HG02623 (cell line): ENCODE data around the gene TNXB.
"Not testable (repeated sequence)": the region's sequence is repeated elsewhere in the genome, so short reads cannot be mapped to it uniquely, and the experiment has no call there.

Experiments used
- ATAC-seq: cut with Tn5 transposase; IDR thresholded peaks from one replicate; pipeline ENCODE4 v1.9.1; 2021; ENCODE audit warnings: moderate library complexity; ENCODE audit not compliant: unreplicated experiment

TNXB gene

DNA sequence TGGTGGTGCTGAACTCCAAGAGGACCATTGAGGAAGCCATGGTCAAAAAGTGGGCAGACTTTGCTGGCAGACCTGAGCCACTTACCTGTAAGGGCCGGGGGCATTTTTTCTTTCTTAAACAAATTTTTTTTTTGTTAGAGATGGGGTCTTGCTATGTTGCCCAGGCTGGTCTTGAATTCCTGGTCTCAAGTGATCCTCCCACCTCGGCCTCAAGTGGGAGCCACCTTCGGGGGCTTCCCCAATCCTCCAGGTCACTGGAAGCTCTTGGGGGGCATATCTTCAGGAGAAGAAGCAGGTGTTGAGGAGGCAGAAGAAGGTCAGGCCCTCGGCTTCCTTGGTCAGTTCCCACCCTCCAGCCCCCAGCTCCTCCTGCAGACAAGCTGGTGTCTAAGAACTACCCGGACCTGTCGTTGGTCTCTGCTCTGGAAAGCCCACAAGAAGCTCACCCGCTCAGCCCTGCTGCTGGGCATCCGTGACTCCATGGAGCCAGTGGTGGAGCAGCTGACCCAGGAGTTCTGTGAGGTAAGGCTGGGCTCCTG is 103.1 kb downstream of the TNXB start:
- ATAC-seq, result not testable (repeated sequence)

DNA sequence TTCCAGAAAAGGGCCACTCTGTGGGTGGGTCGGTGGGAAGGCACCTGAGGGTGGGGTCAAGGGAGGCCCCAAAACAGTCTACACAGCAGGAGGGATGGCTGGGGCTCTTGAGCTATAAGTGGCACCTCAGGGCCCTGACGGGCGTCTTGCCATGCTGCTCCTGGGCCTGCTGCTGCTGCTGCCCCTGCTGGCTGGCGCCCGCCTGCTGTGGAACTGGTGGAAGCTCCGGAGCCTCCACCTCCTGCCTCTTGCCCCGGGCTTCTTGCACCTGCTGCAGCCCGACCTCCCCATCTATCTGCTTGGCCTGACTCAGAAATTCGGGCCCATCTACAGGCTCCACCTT is 103.6 kb downstream of the TNXB start:
- not testable (repeated sequence) for ATAC-seq

DNA sequence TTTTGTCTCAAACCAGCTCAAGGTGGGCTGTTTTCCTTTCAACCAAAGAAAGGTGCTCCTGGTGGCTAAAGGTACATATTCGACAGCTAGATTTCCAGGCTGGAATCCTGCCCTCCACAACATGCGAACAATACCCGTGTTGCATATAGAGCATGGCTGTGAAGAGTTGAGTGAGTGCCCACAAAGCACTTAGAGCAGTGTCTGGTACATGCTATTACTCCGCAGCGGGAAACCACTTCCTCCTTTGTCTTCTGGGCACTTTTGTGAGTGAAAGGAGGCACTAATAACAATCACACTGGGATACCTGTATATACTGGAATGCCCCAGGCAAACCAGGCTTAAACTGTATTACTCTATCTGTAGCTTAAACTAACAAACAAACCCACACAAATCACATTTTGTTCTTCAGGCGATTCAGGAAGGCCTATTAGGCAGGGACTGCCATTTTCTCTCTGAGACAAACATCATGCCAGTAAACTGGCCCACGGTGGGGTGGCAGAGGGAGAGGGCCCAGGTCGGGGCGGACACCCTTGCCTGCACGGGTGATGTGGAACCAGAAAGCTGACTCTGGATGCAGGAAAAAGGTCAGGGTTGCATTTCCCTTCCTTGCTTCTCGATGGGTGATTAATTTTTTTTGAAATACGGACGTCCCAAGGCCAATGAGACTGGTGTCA is 104.1 kb downstream of the TNXB start:
- ATAC-seq, result not testable (repeated sequence)

DNA sequence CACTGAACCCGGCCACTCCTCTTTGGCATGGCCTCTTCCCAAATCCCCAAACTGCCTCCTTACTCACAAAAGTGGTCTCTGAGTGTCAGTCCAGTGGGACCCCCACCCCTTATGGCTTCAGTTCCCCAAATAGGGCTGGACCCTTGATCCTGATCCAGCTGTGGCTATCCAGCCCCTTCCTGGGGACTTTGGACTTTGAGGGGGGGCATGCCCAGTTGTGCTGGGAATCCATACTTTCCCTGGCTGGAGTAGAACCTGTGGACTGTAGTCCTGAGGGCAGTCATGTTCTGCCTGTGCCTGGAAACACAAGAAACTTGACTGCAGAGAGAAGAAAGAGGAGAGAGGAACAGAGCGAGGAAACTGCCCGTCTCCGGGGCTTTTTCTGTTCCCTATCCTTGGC is 104.7 kb downstream of the TNXB start:
- not testable (repeated sequence) for ATAC-seq

DNA sequence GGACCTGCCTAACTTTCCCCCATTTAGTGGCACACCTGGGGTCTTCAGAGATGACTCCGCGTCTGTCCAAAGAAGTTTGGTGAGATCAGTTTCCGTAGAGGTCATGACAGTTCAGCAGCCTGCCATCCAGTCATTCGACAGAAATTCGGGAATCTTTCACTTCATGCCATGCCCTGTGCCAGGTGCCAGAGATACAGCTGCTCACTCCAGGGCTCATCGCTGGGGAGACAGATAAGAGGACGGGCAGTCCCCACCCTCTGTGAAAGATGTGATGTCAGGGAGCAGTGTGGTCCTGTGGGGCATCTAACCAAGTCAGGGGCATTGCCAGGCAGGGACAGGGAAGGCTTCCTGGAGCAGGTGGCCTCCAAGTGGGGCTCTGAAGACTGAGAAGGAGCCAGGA is 105.8 kb downstream of the TNXB start:
- ATAC-seq, result not testable (repeated sequence)

DNA sequence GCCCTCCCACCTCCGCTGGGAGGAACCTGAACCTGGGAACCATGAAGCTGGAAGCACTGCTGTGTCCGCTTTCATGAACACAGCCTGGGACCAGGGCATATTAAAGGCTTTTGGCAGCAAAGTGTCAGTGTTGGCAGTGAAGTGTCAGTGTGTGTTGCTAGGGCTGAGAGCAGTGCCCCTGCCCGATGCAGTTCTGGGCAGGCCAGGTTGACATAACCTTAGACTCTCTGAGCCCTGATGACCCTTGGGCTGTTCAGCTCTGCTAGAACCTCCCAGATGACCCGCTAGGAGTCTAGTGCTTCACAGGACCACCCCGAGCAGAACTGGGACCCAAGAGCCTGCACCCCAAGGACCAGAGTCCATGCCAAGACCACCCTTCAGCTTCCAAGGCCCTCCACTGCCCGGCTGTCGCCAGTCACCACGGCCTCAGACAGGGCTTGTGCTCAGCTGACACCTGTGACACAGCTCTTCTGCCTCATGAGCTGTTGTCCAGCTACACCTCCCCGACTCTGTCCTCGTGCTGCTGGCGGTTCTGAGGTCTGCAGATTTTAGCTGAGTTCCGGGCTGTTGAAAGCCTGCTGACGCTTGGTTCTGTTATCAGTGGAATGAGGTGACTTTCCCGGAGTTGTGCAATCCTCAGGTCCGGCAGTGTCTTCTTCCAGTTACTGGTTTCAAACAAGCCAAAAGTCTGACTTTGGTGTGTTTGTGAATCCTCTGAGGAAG is 106.4 kb downstream of the TNXB start:
- ATAC-seq, result not testable (repeated sequence)

DNA sequence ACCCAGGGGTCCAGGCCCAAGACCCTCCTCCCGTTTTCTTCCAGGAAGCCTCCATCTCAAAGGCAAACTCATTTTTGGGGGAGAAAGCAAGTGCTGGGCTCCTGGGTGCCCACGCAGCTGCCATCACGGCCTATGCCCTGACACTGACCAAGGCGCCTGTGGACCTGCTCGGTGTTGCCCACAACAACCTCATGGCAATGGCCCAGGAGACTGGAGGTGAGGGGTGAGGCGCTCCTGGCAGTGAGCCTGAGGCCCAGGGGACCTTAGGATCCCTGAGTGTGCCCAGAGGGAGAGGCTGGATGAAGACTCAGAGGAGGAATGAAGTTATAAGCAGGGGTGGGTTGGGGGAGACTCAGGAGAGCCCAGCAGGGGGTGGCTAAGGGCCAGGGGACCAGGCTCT is 112.8 kb downstream of the TNXB start:
- ATAC-seq, result not testable (repeated sequence)

DNA sequence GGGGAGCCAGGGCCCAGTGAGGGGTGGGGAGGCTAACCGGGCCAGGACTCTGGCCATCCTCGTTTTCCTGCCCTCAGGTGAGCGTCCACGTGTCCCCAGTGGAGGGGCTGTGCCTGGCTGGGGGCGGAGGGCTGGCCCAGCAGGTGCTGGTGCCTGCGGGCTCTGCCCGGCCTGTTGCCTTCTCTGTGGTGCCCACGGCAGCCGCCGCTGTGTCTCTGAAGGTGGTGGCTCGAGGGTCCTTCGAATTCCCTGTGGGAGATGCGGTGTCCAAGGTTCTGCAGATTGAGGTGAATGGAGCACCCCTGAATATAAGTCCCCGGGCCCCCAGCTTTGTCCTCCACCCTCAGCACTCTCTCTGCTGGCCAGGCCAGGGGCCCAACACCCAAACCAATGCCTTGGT is 114.7 kb downstream of the TNXB start:
- ATAC-seq, result not testable (repeated sequence)
